Measurements from ENCODE around the gene MIPOL1.

MIPOL1 gene

DNA sequence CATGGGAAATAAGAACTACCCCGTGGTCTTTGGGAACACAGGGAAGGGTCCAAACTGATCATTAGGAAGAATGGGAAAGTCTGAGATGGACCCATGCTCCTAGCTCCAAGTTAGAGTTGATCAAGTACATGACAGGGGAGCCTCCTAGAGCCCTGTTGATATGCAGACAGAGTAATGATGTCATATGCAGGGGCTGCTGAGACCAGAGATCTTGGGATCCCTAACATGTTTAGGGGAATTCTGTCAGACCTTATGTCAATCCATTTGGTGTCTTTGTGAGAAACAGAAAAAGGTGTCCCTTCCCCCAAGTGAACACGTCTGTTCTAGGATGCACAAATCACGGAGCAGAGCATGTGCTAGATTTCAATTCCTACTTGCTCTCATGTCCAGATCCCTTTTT is 31.9 kb upstream of the MIPOL1 start:
- no peaks in the 10 kb centered on the region for H3K36me3 Mint-ChIP-seq (ENCODE audit: low read depth)
- H3K27ac Mint-ChIP-seq, result no peak overlapping the region
- no peak overlapping the region for H3K4me3 Mint-ChIP-seq
- H3K27me3 Mint-ChIP-seq (ENCODE audit: low read depth), result no peaks in the 10 kb centered on the region
- H3K4me1 Mint-ChIP-seq, result no peaks in the 10 kb centered on the region
- peaks cover 8% of the 10 kb centered on the region for H3K9me3 Mint-ChIP-seq
- TF ChIP-seq CTCF (IDR thresholded peaks at IDR 0.05; ENCODE audit: unreplicated experiment in 3 of 3), result no peak

- no peaks in the 10 kb centered on the region for H3K36me3 Mint-ChIP-seq (ENCODE audit: low read depth)
- TF ChIP-seq CTCF (IDR thresholded peaks at IDR 0.05; ENCODE audit: unreplicated experiment in 3 of 3), result no peak
Measured at GRCh38 chr14:37167151-37168047, 30.3 kb upstream of the MIPOL1 start.

GRCh38 chr14:37168721-37169120 is 29.0 kb upstream of the MIPOL1 start:
- H3K9me3 Mint-ChIP-seq, result no peaks in the 10 kb centered on the region
- peaks cover 16% of the 10 kb centered on the region for H3K4me1 Mint-ChIP-seq
- H3K36me3 Mint-ChIP-seq (ENCODE audit: low read depth), result no peaks in the 10 kb centered on the region
- TF ChIP-seq CTCF (IDR thresholded peaks at IDR 0.05; ENCODE audit: unreplicated experiment in 3 of 3), result no peak
- H3K4me3 Mint-ChIP-seq, result no peak overlapping the region
- no peak overlapping the region for H3K27ac Mint-ChIP-seq
- H3K27me3 Mint-ChIP-seq (ENCODE audit: low read depth), result no peaks in the 10 kb centered on the region

More at GRCh38 chr14:37167151-37168047, 30.3 kb upstream of the MIPOL1 start:
- Mint-ChIP-seq H3K4me3 (no peak overlapping the region), H3K9me3 (peaks cover 1% of the 10 kb centered on the region), H3K4me1 (peaks cover 5% of the 10 kb centered on the region), H3K27ac (no peak overlapping the region), H3K27me3 (ENCODE audit: low read depth) (no peaks in the 10 kb centered on the region)

GRCh38 chr14:37170237-37170636 is 27.5 kb upstream of the MIPOL1 start:
- H3K27me3 Mint-ChIP-seq (ENCODE audit: low read depth), result no peaks in the 10 kb centered on the region
- peaks cover 27% of the 10 kb centered on the region for H3K4me1 Mint-ChIP-seq
- H3K9me3 Mint-ChIP-seq, result no peaks in the 10 kb centered on the region
- TF ChIP-seq CTCF (IDR thresholded peaks at IDR 0.05; ENCODE audit: unreplicated experiment in 3 of 3), result no peak
- H3K27ac Mint-ChIP-seq, result peak overlapping the region in 1 of 3 experiments; percentile 70
- H3K36me3 Mint-ChIP-seq (ENCODE audit: low read depth), result no peaks in the 10 kb centered on the region
- peak overlapping the region; percentile 56 to 78 (median 71) for H3K4me3 Mint-ChIP-seq

- TF ChIP-seq CTCF (IDR thresholded peaks at IDR 0.05; ENCODE audit: unreplicated experiment in 3 of 3), result no peak
- Mint-ChIP-seq H3K36me3 (ENCODE audit: low read depth) (no peaks in the 10 kb centered on the region), H3K27ac (no peak overlapping the region), H3K27me3 (ENCODE audit: low read depth) (no peaks in the 10 kb centered on the region), H3K4me3 (no peak overlapping the region), H3K4me1 (peaks cover 27% of the 10 kb centered on the region), H3K9me3 (no peaks in the 10 kb centered on the region)
Measured at GRCh38 chr14:37170993-37171392, 26.7 kb upstream of the MIPOL1 start.

DNA sequence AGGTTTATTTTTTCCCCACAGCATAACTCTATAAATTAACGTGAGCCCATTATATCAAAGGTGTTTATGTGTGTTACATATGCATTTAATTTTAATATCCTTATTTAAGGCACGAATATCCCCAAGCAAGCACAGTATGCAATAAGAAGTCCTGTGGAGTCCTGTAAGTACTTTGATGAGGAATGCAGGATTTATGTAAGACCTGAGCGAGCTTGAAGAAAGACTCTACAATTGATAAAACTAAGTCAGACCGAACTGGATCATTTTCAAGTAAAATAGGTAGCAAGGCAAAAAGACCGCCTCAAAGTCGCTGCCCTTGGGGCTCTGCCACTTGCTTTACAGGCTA is 26.1 kb upstream of the MIPOL1 start:
- Mint-ChIP-seq H3K36me3 (ENCODE audit: low read depth) (no peaks in the 10 kb centered on the region), H3K27ac (peak overlapping the region; percentile 99 to 100 (median 100)), H3K27me3 (ENCODE audit: low read depth) (no peaks in the 10 kb centered on the region), H3K9me3 (no peaks in the 10 kb centered on the region), H3K4me3 (peak overlapping the region; percentile 90 to 99 (median 94)), H3K4me1 (peaks cover 27% of the 10 kb centered on the region)
- TF ChIP-seq CTCF (IDR thresholded peaks at IDR 0.05; ENCODE audit: unreplicated experiment in 3 of 3), result no peak

All from nephron (organoid).